GM12878 (cell line): ENCODE measurements around the gene CEACAM21.
"Not testable (repeated sequence)": the region's sequence is repeated elsewhere in the genome, so short reads cannot be mapped to it uniquely, and the experiment has no call there.

ENCODE experiments used
- ATF2 ChIP-seq: IDR thresholded peaks from 2 replicates; pipeline ENCODE4 v1.6.1; 2012; ENCODE audit warnings: low read length, inconsistent platforms
- CTCF ChIP-seq, 3 experiments: IDR thresholded peaks in 2 of 3; conservative IDR thresholded peaks in 1 of 3; 2 replicates each; pipeline ENCODE4 v1.5.1; 2011; ENCODE audit warnings: low read depth in 3 of 3, low read length in 3 of 3, mild to moderate bottlenecking in 3 of 3, control low read depth in 2 of 3, moderate library complexity in 2 of 3, inconsistent platforms in 1 of 3, mixed read lengths in 1 of 3; ENCODE audit not compliant: control insufficient read depth in 2 of 3, insufficient read depth in 1 of 3; ENCODE audit errors: extremely low read depth in 1 of 3
- DPF2 ChIP-seq: fragments of 450-650 bp; IDR thresholded peaks from 2 replicates; pipeline ENCODE4 v1.6.1; 2017; ENCODE audit warnings: mild to moderate bottlenecking
- EZH2 ChIP-seq: IDR thresholded peaks from 2 replicates; pipeline ENCODE4 v1.6.1; 2012; ENCODE audit warnings: low read depth, mild to moderate bottlenecking, control low read depth, inconsistent platforms, low read length, borderline replicate concordance; ENCODE audit not compliant: control insufficient read depth
- GATAD2B ChIP-seq: fragments of 450-650 bp; conservative IDR thresholded peaks from 2 replicates; pipeline ENCODE4 v1.6.1; 2017; ENCODE audit warnings: low read depth, mild to moderate bottlenecking, moderate library complexity
- MAX ChIP-seq: IDR thresholded peaks from 2 replicates; pipeline ENCODE4 v1.6.1; 2012; ENCODE audit warnings: low read depth, low read length, improper control_type of control experiment
- MTA3 ChIP-seq: IDR thresholded peaks from 2 replicates; pipeline ENCODE4 v1.6.1; 2012; ENCODE audit warnings: low read length, inconsistent platforms, borderline replicate concordance
- POLR2AphosphoS5 ChIP-seq: IDR thresholded peaks from 2 replicates; pipeline ENCODE4 v1.6.1; 2011; ENCODE audit warnings: mild to moderate bottlenecking, low read length, inconsistent platforms
- RAD51 ChIP-seq: fragments of 450-650 bp; IDR thresholded peaks from 2 replicates; pipeline ENCODE4 v1.6.1; 2016; ENCODE audit warnings: moderate library complexity, mild to moderate bottlenecking, inconsistent platforms
- RFX5 ChIP-seq: IDR thresholded peaks from 2 replicates; pipeline ENCODE4 v1.6.1; 2011; ENCODE audit warnings: low read depth, low read length, improper control_type of control experiment
- SIN3A ChIP-seq: IDR thresholded peaks from 2 replicates; pipeline ENCODE4 v1.6.1; 2012; ENCODE audit warnings: low read depth, low read length, improper control_type of control experiment
- SMAD1 ChIP-seq: fragments of 450-650 bp; IDR thresholded peaks from 2 replicates; pipeline ENCODE4 v1.6.1; 2018; ENCODE audit warnings: mild to moderate bottlenecking, low read depth; ENCODE audit not compliant: partially characterized antibody
- TF ChIP-seq, protein P1 (sequence below): fragments of 450-650 bp; formaldehyde crosslinking; IDR thresholded peaks from 2 replicates; pipeline ENCODE4 v1.4.0; 2020; ENCODE audit warnings: mild to moderate bottlenecking, moderate library complexity

- not testable (repeated sequence) for TF ChIP-seq ATF2; EZH2; CTCF (IDR thresholded peaks at IDR 0.05 in 2 of 3, conservative IDR thresholded peaks at IDR 0.05 in 1 of 3; ENCODE audit: control insufficient read depth in 2 of 3, extremely low read depth in 1 of 3, insufficient read depth in 1 of 3, low read depth in 3 of 3, low read length in 3 of 3); GATAD2B; SIN3A; SMAD1; DPF2; POLR2AphosphoS5; RAD51; MAX; MTA3; RFX5
- TF ChIP-seq, protein P1, sequence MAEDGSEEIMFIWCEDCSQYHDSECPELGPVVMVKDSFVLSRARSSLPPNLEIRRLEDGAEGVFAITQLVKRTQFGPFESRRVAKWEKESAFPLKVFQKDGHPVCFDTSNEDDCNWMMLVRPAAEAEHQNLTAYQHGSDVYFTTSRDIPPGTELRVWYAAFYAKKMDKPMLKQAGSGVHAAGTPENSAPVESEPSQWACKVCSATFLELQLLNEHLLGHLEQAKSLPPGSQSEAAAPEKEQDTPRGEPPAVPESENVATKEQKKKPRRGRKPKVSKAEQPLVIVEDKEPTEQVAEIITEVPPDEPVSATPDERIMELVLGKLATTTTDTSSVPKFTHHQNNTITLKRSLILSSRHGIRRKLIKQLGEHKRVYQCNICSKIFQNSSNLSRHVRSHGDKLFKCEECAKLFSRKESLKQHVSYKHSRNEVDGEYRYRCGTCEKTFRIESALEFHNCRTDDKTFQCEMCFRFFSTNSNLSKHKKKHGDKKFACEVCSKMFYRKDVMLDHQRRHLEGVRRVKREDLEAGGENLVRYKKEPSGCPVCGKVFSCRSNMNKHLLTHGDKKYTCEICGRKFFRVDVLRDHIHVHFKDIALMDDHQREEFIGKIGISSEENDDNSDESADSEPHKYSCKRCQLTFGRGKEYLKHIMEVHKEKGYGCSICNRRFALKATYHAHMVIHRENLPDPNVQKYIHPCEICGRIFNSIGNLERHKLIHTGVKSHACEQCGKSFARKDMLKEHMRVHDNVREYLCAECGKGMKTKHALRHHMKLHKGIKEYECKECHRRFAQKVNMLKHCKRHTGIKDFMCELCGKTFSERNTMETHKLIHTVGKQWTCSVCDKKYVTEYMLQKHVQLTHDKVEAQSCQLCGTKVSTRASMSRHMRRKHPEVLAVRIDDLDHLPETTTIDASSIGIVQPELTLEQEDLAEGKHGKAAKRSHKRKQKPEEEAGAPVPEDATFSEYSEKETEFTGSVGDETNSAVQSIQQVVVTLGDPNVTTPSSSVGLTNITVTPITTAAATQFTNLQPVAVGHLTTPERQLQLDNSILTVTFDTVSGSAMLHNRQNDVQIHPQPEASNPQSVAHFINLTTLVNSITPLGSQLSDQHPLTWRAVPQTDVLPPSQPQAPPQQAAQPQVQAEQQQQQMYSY (CRISPR knock-in tag) = not testable (repeated sequence)
These were observed 5.1 kb downstream of the CEACAM21 start for GRCh38 chr19:41581068-41581467.
